Thymus (tissue), 11 donors: ENCODE results near the gene YES1. TPM values are rescaled to one million over a fixed set of nuclear protein-coding genes. Genes with fewer than 3 reads are reported as not detected.
"Not testable (repeated sequence)": the region's sequence is repeated elsewhere in the genome, so short reads cannot be mapped to it uniquely, and the experiment has no call there.

Experiments
- DNase-seq, 9 donors: peaks; one replicate each; pipeline ENCODE4 v3.0.0-alpha.2; 2013; ENCODE audit warnings: low spot score in 9 of 9, low read depth in 6 of 9, missing footprints in 1 of 9
- H3K27ac ChIP-seq, 2 donors: one replicate each; pipeline ENCODE4 v1.5.1; 2013; ENCODE audit warnings: control low read depth in 1 of 2, low read depth in 1 of 2, low read length in 1 of 2, mild to moderate bottlenecking in 1 of 2, moderate library complexity in 1 of 2
- H3K27me3 ChIP-seq, 2 donors: one replicate each; pipeline ENCODE4 v1.5.1; 2013; ENCODE audit warnings: low read length in 1 of 2; ENCODE audit not compliant: control insufficient read depth in 2 of 2, insufficient read depth in 1 of 2
- H3K36me3 ChIP-seq, 2 donors: one replicate each; pipeline ENCODE4 v1.5.1; 2013; ENCODE audit warnings: low read length in 1 of 2, mild to moderate bottlenecking in 1 of 2, moderate library complexity in 1 of 2; ENCODE audit not compliant: control insufficient read depth in 2 of 2, insufficient read depth in 2 of 2
- H3K4me1 ChIP-seq, 2 donors: one replicate each; pipeline ENCODE4 v1.5.1; 2013; ENCODE audit warnings: low read length in 2 of 2; ENCODE audit not compliant: control insufficient read depth in 2 of 2, insufficient read depth in 2 of 2
- H3K4me3 ChIP-seq, 2 donors: one replicate each; pipeline ENCODE4 v1.5.1; 2013; ENCODE audit warnings: low read length in 2 of 2, control low read depth in 1 of 2, mild to moderate bottlenecking in 1 of 2
- H3K9me3 ChIP-seq, 2 donors: one replicate each; pipeline ENCODE4 v1.5.1; 2013; ENCODE audit warnings: low read length in 1 of 2, mild to moderate bottlenecking in 1 of 2; ENCODE audit not compliant: control insufficient read depth in 2 of 2, insufficient read depth in 1 of 2
- WGBS: extraction: QIAGEN DNeasy Blood & Tissue Kit; methylation state at CpG from one replicate; pipeline ENCODE4 v1.1.7; 2013; 5-methylcytosine and 5-hydroxymethylcytosine counted together
- polyA plus RNA-seq: library from polyadenylated mRNA; stranded (reverse); fragments of 200-250 nt; gene quantifications from one replicate; pipeline ENCODE4 v1.2.3, GENCODE V29; 2013
- total RNA-seq: library from RNA; stranded (reverse); fragments of 120-200 nt; gene quantifications from one replicate; pipeline ENCODE4 v1.2.4, GENCODE V29; 2013
- donor health status: healthy.

YES1 gene
- total and polyA plus RNA-seq, 2 donors, result 18.8 to 19.0 TPM

GRCh38 chr18:759864-760263, 52.2 kb downstream of the YES1 start:
- H3K4me1 ChIP-seq, H3K36me3 ChIP-seq, DNase-seq, H3K4me3 ChIP-seq, H3K27ac ChIP-seq, H3K9me3 ChIP-seq, H3K27me3 ChIP-seq: not testable (repeated sequence)
- 98% methylated on average over 2 of the region's 4 CpGs for WGBS

DNA sequence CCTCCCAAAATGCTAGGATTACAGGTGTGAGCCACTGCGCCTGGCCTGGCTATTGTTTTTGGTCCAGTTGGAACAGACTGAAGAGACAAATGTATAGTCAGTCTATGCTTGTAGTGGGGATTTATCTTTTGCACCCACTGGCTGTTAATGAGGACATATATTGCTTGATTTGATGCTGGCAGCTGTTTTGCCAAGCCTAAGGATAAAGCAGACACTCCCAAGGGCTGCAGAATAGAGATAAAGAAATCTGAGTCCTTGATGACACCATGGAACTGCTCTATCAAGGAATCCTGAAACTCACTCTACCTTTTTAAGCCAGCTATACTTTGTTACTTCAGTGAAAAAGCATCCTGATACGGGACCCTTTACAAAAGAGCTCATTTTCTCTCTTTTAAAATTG, 56.5 kb downstream of the YES1 start:
- Histone ChIP-seq H3K4me3 (no peak overlapping the region), H3K36me3 (peaks cover 0 to 4% of the 10 kb centered on the region in 2 donors), H3K4me1 (no peaks in the 10 kb centered on the region), H3K27me3 (no peaks in the 10 kb centered on the region), H3K27ac (no peak overlapping the region), H3K9me3 (no peaks in the 10 kb centered on the region)
- 72% methylated on average over 2 of the region's 2 CpGs for WGBS
- DNase-seq, result no peak

DNA sequence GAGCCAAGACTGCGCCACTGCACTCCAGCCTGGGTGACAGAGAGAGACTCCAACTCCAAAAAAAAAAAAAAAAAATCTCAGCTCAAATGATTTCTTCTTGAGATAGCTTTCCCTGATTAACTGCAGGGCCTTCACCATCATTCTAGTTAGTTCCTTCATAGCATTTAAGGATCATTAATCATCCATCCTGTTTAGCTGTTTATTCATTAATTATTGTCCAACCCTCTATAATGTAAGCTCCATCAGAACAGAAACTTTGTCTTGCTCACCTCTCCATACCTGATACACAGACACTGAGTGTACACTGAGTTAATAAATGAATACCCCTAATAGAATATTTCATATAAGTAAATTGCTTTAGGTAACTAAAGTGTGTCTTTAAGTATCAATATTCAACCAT, 57.4 kb downstream of the YES1 start:
- Histone ChIP-seq H3K27ac (no peak overlapping the region), H3K4me1 (no peaks in the 10 kb centered on the region), H3K4me3 (no peak overlapping the region), H3K9me3 (no peaks in the 10 kb centered on the region), H3K36me3 (peaks cover 2 to 4% of the 10 kb centered on the region in 2 donors), H3K27me3 (no peaks in the 10 kb centered on the region)
- DNase-seq, result no peak
- 97% methylated on average over 1 of the region's 1 CpG for WGBS

DNA sequence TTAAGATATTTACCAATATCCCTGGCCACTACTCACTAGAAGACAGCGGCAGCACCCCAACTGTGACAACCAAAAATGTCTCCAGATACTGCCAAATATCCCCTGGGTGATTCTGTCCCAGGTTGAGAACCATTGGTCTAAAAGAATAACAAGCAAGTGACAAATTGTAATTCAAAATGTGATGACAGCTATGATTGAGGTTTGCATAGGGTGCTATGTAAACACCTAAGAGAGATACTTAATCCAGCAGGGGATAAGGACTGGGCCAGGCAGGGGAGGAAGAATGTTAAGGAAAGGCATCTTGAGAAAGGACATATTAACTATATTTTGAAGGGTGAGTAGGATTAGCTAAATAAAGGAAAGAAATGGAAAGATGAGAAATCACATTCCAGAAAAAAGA, 61.6 kb downstream of the YES1 start:
- no peak overlapping the region for H3K27ac ChIP-seq
- H3K4me1 ChIP-seq, result no peaks in the 10 kb centered on the region
- no peak overlapping the region for H3K4me3 ChIP-seq
- no peak for DNase-seq
- no peaks in the 10 kb centered on the region for H3K27me3 ChIP-seq
- H3K36me3 ChIP-seq, result peaks cover 3 to 4% of the 10 kb centered on the region in 2 donors
- H3K9me3 ChIP-seq, result no peaks in the 10 kb centered on the region
- WGBS, result 98% methylated on average over 1 of the region's 1 CpG

DNA sequence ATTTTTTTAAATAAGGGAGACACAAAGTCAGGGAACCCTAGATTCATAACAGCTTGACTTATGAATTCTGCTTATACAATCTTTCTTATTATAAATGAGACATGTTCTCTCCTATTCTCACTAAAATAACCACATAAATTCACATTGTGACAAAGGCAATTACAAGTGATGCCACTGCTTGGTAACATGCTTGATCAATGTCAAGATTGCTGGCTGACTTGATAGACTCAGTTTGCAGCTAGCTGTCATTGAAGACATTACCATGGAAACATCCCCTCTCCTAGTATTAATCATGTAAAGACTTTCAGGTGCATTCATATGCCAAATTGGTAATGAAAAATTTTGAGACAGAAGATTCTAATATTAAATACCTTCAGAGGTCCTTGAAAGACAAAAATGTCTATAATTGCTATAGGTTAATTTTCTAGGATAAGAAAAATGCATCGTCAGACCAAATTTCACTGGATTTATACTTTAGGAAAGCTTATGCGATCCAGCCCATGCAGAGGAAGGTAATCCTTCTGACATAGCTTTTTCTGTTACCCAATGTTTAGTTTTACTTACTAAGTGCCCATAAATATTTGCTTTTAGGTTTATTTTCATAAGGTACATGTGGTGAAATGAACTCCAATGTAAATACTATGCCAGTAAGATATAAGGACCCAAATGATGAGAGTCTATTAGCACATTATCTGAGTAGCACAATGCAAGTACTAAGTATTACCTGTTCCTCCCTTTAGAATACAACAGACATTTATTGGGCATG, 67.0 kb downstream of the YES1 start:
- no peak for DNase-seq
- no peak overlapping the region for H3K27ac ChIP-seq
- no peaks in the 10 kb centered on the region for H3K27me3 ChIP-seq
- H3K9me3 ChIP-seq, result no peaks in the 10 kb centered on the region
- H3K4me1 ChIP-seq, result no peaks in the 10 kb centered on the region
- no peak overlapping the region for H3K4me3 ChIP-seq
- H3K36me3 ChIP-seq, result peaks cover 5 to 11% of the 10 kb centered on the region in 2 donors
- 98% methylated on average over 2 of the region's 2 CpGs for WGBS

DNA sequence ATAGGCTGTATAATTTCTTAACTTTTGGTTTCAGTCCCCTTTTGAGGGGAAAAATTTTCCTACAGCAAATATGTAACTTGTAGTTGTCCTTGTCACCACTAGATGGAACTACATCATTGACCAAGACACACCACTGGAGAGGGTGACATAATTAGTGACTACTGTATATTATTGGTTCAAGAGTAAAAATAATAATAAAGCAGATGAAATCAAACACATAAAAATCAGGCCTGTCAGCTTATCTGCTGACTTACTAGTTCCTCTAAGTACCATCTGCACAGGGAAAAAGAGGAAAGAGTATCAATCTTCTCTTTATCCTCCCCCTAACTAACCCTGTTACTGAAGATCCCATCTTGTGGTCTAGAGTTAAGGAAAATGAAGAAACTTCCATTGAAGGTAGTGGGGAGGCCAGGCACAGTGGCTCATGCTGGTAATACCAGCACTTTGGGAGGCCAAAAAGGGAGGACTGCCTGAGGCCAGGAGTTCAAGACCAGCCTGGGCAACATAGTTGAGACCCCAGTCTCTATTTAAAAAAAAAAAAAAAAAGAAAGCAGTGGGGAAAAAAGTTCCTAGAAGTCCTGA, 70.0 kb downstream of the YES1 start:
- Histone ChIP-seq H3K27ac (no peak overlapping the region), H3K4me3 (no peak overlapping the region), H3K4me1 (no peaks in the 10 kb centered on the region), H3K9me3 (no peaks in the 10 kb centered on the region), H3K27me3 (no peaks in the 10 kb centered on the region), H3K36me3 (peaks cover 8 to 9% of the 10 kb centered on the region in 2 donors)
- DNase-seq, result peak; percentile 9 to 57 (median 18)

- H3K36me3 ChIP-seq, result peaks cover 7 to 10% of the 10 kb centered on the region in 2 donors
- WGBS, result over 99% methylated on average over 3 of the region's 3 CpGs
Measured at GRCh38 chr18:732371-732770, 79.7 kb downstream of the YES1 start.

GRCh38 chr18:731185-731584, 80.9 kb downstream of the YES1 start:
- no peak overlapping the region for H3K27ac ChIP-seq
- H3K9me3 ChIP-seq, result no peaks in the 10 kb centered on the region
- H3K4me1 ChIP-seq, result no peaks in the 10 kb centered on the region
- H3K36me3 ChIP-seq, result peaks cover 7% of the 10 kb centered on the region in 2 donors
- H3K27me3 ChIP-seq, result no peaks in the 10 kb centered on the region
- no peak for DNase-seq
- no peak overlapping the region for H3K4me3 ChIP-seq

More at GRCh38 chr18:732371-732770, 79.7 kb downstream of the YES1 start:
- Histone ChIP-seq H3K9me3 (no peaks in the 10 kb centered on the region), H3K4me1 (no peaks in the 10 kb centered on the region), H3K27me3 (no peaks in the 10 kb centered on the region), H3K27ac (no peak overlapping the region), H3K4me3 (no peak overlapping the region)
- no peak for DNase-seq

DNA sequence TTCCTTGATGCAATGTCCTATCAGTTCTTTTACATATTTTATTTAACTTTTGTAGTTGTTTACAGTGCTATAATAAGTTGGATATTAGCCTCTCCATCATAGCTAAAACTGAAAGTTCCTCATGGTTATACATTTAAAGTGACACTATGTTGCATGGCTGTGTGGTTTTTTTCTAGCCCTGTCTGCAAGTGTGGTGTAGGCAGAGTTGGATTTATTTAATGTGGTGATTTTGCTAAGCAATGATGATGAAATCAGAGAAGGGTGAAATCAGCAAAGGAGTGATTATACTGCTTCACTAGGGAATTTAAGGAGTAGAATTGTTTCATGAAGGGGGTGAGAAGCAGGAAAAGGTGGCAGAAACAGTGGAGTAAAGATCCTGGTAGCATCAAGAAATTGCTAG, 81.3 kb downstream of the YES1 start:
- Histone ChIP-seq H3K4me1 (no peaks in the 10 kb centered on the region), H3K27me3 (no peaks in the 10 kb centered on the region), H3K4me3 (no peak overlapping the region), H3K9me3 (no peaks in the 10 kb centered on the region), H3K36me3 (peaks cover 3 to 5% of the 10 kb centered on the region in 2 donors), H3K27ac (no peak overlapping the region)
- DNase-seq, result no peak
